HG03469 (cell line): ENCODE results near the gene FGF11.

Experiments used
- ATAC-seq: cut with Tn5 transposase; IDR thresholded peaks from one replicate; pipeline ENCODE4 v1.9.1; 2021; ENCODE audit warnings: mild to moderate bottlenecking, moderate library complexity, moderate number of reproducible peaks; ENCODE audit not compliant: unreplicated experiment

The FGF11 gene

GRCh38 chr17:7439462-7440112 is at the start of gene FGF11:
FGF11 (plus strand) TSS chr17:7439512; CDS start chr17:7439621, 109 bp downstream.
- ATAC-seq = no peak

GRCh38 chr17:7389924-7390910 is 49.1 kb upstream of the FGF11 start:
- ATAC-seq = no peak

GRCh38 chr17:7391307-7391706 is 48.0 kb upstream of the FGF11 start:
- no peak for ATAC-seq

- ATAC-seq = no peak
These were observed 46.4 kb upstream of the FGF11 start for GRCh38 chr17:7392696-7393612.

GRCh38 chr17:7393613-7394451 is 45.5 kb upstream of the FGF11 start:
- ATAC-seq = no peak

GRCh38 chr17:7394452-7395191 is 44.7 kb upstream of the FGF11 start, which contains the start of gene PLSCR3:
PLSCR3 (minus strand) TSS chr17:7394525; CDS start chr17:7394110, 415 bp downstream.
- ATAC-seq = no peak

GRCh38 chr17:7396147-7396546 is 43.2 kb upstream of the FGF11 start:
- no peak for ATAC-seq

GRCh38 chr17:7398612-7399011 is 40.7 kb upstream of the FGF11 start:
- ATAC-seq = no peak

GRCh38 chr17:7403043-7403726 is 36.1 kb upstream of the FGF11 start:
- no peak for ATAC-seq

GRCh38 chr17:7403727-7403976 is 35.7 kb upstream of the FGF11 start:
- no peak for ATAC-seq

GRCh38 chr17:7403977-7404736 is 35.2 kb upstream of the FGF11 start, which contains the start of gene TMEM256:
TMEM256 (minus strand) TSS chr17:7404097; CDS start chr17:7404084, 13 bp downstream.
- peak; percentile 59 for ATAC-seq

- no peak for ATAC-seq
These were observed 34.5 kb upstream of the FGF11 start for GRCh38 chr17:7404737-7405349.

GRCh38 chr17:7405350-7406234 is 33.7 kb upstream of the FGF11 start:
- ATAC-seq = no peak

GRCh38 chr17:7406235-7406825 is 33.0 kb upstream of the FGF11 start:
- no peak for ATAC-seq

- ATAC-seq = no peak
These were observed 32.2 kb upstream of the FGF11 start for GRCh38 chr17:7407082-7407481.
